ENCODE measurements around the gene GCLC. TPM values are rescaled to one million over a fixed set of nuclear protein-coding genes. Genes with fewer than 3 reads are reported as not detected.

The GCLC gene
- total and polyA plus RNA-seq, 2 experiments from 2014 or later, result 16.9 to 40.3 TPM

- TF ChIP-seq, protein P1, sequence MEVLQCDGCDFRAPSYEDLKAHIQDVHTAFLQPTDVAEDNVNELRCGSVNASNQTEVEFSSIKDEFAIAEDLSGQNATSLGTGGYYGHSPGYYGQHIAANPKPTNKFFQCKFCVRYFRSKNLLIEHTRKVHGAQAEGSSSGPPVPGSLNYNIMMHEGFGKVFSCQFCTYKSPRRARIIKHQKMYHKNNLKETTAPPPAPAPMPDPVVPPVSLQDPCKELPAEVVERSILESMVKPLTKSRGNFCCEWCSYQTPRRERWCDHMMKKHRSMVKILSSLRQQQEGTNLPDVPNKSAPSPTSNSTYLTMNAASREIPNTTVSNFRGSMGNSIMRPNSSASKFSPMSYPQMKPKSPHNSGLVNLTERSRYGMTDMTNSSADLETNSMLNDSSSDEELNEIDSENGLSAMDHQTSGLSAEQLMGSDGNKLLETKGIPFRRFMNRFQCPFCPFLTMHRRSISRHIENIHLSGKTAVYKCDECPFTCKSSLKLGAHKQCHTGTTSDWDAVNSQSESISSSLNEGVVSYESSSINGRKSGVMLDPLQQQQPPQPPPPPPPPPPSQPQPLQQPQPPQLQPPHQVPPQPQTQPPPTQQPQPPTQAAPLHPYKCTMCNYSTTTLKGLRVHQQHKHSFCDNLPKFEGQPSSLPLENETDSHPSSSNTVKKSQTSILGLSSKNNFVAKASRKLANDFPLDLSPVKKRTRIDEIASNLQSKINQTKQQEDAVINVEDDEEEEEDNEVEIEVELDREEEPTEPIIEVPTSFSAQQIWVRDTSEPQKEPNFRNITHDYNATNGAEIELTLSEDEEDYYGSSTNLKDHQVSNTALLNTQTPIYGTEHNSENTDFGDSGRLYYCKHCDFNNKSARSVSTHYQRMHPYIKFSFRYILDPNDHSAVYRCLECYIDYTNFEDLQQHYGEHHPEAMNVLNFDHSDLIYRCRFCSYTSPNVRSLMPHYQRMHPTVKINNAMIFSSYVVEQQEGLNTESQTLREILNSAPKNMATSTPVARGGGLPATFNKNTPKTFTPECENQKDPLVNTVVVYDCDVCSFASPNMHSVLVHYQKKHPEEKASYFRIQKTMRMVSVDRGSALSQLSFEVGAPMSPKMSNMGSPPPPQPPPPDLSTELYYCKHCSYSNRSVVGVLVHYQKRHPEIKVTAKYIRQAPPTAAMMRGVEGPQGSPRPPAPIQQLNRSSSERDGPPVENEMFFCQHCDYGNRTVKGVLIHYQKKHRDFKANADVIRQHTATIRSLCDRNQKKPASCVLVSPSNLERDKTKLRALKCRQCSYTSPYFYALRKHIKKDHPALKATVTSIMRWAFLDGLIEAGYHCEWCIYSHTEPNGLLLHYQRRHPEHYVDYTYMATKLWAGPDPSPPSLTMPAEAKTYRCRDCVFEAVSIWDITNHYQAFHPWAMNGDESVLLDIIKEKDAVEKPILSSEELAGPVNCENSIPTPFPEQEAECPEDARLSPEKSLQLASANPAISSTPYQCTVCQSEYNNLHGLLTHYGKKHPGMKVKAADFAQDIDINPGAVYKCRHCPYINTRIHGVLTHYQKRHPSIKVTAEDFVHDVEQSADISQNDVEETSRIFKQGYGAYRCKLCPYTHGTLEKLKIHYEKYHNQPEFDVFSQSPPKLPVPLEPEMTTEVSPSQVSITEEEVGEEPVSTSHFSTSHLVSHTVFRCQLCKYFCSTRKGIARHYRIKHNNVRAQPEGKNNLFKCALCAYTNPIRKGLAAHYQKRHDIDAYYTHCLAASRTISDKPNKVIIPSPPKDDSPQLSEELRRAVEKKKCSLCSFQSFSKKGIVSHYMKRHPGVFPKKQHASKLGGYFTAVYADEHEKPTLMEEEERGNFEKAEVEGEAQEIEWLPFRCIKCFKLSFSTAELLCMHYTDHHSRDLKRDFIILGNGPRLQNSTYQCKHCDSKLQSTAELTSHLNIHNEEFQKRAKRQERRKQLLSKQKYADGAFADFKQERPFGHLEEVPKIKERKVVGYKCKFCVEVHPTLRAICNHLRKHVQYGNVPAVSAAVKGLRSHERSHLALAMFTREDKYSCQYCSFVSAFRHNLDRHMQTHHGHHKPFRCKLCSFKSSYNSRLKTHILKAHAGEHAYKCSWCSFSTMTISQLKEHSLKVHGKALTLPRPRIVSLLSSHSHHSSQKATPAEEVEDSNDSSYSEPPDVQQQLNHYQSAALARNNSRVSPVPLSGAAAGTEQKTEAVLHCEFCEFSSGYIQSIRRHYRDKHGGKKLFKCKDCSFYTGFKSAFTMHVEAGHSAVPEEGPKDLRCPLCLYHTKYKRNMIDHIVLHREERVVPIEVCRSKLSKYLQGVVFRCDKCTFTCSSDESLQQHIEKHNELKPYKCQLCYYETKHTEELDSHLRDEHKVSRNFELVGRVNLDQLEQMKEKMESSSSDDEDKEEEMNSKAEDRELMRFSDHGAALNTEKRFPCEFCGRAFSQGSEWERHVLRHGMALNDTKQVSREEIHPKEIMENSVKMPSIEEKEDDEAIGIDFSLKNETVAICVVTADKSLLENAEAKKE (CRISPR knock-in tag; IDR thresholded peaks at IDR 0.05), result no peak
- TF ChIP-seq ZNF331 (CRISPR knock-in tag; IDR thresholded peaks at IDR 0.05; ENCODE audit: low read depth) (no peak), POLR2AphosphoS5 (IDR thresholded peaks at IDR 0.05; ENCODE audit: low read depth) (no peak), STAT1 (IDR thresholded peaks at IDR 0.05; ENCODE audit: unreplicated experiment) (no peak)
These were observed 5.3 kb downstream of the GCLC start (continued) for GRCh38 chr6:53539561-53539960.

- Mint-ChIP-seq H3K4me1 (peaks cover 57% of the 10 kb centered on the region), H3K9me3 (no peaks in the 10 kb centered on the region), H3K27ac (no peak overlapping the region), H3K4me3 (no peak overlapping the region), H3K36me3 (ENCODE audit: low read depth) (peaks cover 41% of the 10 kb centered on the region; the same call in 2 of the 3 replicates), H3K27me3 (ENCODE audit: insufficient read depth, low read depth, poor library complexity) (peaks cover 1% of the 10 kb centered on the region)
- Histone ChIP-seq H3K36me3 (ENCODE audit: insufficient read depth) (no peaks in the 10 kb centered on the region; the same call in 1 of the 2 replicates), H3K9me2 (ENCODE audit: insufficient read depth) (no peaks in the 10 kb centered on the region), H3K79me2 (replicated peaks; ENCODE audit: insufficient read depth) (peaks cover 100% of the 10 kb centered on the region), H3K4me3 (no peak overlapping the region), H3K27me3 (ENCODE audit: insufficient read depth) (no peaks in the 10 kb centered on the region), H3F3A (replicated peaks; ENCODE audit: low read depth) (no peaks in the 10 kb centered on the region), H3K4me1 (ENCODE audit: insufficient read depth) (peaks cover 51% of the 10 kb centered on the region), H3K4me2 (no peak overlapping the region), H4K20me1 (replicated peaks; ENCODE audit: insufficient read depth) (peaks cover 6% of the 10 kb centered on the region; the same call in 1 of the 2 replicates), H2AFZ (no peak overlapping the region), H3K27ac (ENCODE audit: low read depth) (no peak overlapping the region)
- ATAC-seq (no peak), DNase-seq (ENCODE audit: low spot score) (no peak)
- TF ChIP-seq JUNB (IDR thresholded peaks at IDR 0.05; ENCODE audit: unreplicated experiment), result no peak
- TF ChIP-seq, protein P1 (CRISPR knock-in tag; IDR thresholded peaks at IDR 0.05), result no peak
- no peak for TF ChIP-seq EZH2 (IDR thresholded peaks at IDR 0.05; ENCODE audit: low read depth, unreplicated experiment)
These were observed 8.3 kb downstream of the GCLC start for GRCh38 chr6:53536561-53536960.
